Ovary (tissue), 3 donors: ENCODE measurements around the gene CCNQ.

ENCODE experiments used
- POLR2A ChIP-seq: fragments of 450-650 bp; IDR thresholded peaks from one replicate; pipeline ENCODE4 v1.6.1; 2017; ENCODE audit warnings: antibody characterized with exemption, mild to moderate bottlenecking, moderate library complexity
- TF ChIP-seq, protein P1 (sequence below), 3 donors: fragments of 450-650 bp in 2 of 3; fragments of 200-600 bp in 1 of 3; IDR thresholded peaks; one replicate each; pipeline versions ENCODE4 v1.5.1 to v1.8.0; 2016 to 2022; ENCODE audit warnings: antibody characterized with exemption in 3 of 3, mild to moderate bottlenecking in 1 of 3
- donor health status: DM: no; HTN: no; CAD: no.

DNA sequence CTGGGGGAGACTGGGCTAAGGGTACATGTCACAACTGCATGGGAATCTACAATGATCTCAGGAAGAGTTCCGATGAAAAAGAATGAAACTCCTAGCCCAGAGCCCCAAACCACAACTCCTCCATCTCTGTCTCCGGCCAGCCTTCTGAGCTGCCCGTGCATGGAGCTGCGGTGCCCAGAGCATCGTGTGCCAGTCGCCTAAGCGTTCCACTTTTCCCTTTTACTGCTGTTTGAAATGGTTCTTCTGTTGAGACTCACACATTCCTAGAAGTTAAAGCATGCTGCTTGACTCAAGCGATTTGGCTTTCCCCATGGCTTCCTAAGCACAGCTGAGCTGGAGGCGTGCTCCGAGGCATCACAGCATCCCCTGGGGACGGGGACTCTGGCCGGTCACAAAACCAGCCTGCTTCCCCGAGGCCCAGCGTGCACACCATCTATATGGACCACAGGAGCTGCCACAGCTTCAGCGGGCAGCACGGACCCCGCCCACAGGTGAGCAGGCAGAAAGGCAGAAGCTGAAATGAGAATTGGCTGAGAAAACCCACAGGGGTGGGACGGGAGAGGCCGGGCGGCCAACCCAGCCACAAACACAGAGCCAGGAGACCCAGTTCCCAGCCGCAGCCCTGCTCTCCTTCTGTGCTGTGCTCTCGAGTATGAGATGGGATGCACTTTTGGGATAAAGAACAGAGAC is 5.0 kb downstream of the CCNQ start:
- TF ChIP-seq, protein P1, sequence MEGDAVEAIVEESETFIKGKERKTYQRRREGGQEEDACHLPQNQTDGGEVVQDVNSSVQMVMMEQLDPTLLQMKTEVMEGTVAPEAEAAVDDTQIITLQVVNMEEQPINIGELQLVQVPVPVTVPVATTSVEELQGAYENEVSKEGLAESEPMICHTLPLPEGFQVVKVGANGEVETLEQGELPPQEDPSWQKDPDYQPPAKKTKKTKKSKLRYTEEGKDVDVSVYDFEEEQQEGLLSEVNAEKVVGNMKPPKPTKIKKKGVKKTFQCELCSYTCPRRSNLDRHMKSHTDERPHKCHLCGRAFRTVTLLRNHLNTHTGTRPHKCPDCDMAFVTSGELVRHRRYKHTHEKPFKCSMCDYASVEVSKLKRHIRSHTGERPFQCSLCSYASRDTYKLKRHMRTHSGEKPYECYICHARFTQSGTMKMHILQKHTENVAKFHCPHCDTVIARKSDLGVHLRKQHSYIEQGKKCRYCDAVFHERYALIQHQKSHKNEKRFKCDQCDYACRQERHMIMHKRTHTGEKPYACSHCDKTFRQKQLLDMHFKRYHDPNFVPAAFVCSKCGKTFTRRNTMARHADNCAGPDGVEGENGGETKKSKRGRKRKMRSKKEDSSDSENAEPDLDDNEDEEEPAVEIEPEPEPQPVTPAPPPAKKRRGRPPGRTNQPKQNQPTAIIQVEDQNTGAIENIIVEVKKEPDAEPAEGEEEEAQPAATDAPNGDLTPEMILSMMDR (IDR thresholded peaks at IDR 0.05), result no peak
- no peak for TF ChIP-seq POLR2A
